ENCODE results near the gene RNF130. TPM values are rescaled to one million over a fixed set of nuclear protein-coding genes. Genes with fewer than 3 reads are reported as not detected.

The RNF130 gene
- total and polyA plus RNA-seq, 9 of the 15 experiments (the other 6 are each of a cell fraction or from before 2014, with no cell fraction given) = 5.8 to 39.4 (median 27.1) TPM

- TF ChIP-seq E2F6 (IDR thresholded peaks at IDR 0.05; ENCODE audit: borderline replicate concordance in 1 of 2, extremely low read depth in 1 of 2, insufficient read depth in 1 of 2, insufficient read length in 1 of 2, low read depth in 1 of 2, low read length in 1 of 2, poor library complexity in 1 of 2, severe bottlenecking in 1 of 2) = peak; percentile 100
- peak; percentile 93 for TF ChIP-seq POLR2G (IDR thresholded peaks at IDR 0.05; ENCODE audit: low read depth, low read length)
- TF ChIP-seq PATZ1 (CRISPR knock-in tag; IDR thresholded peaks at IDR 0.05; ENCODE audit: borderline replicate concordance) = no peak
- TF ChIP-seq GTF2E2 (tag; IDR thresholded peaks at IDR 0.05) = no peak
- no peak for TF ChIP-seq NR2C1 (IDR thresholded peaks at IDR 0.05)
- TF ChIP-seq NR2C1 (tag; IDR thresholded peaks at IDR 0.05) = no peak; the same call in 1 of the 2 replicates
- no peak for TF ChIP-seq ZNF699 (CRISPR knock-in tag; IDR thresholded peaks at IDR 0.05; ENCODE audit: insufficient replicate concordance)
- TF ChIP-seq EGR1 (conservative IDR thresholded peaks at IDR 0.05) = peak; percentile 45
- no peak for TF ChIP-seq TRIM25 (IDR thresholded peaks at IDR 0.05; ENCODE audit: borderline replicate concordance)
- peak; percentile 86 for TF ChIP-seq NFIC (IDR thresholded peaks at IDR 0.05)
- no peak for TF ChIP-seq ZNF778 (CRISPR knock-in tag; IDR thresholded peaks at IDR 0.05)
- TF ChIP-seq WHSC1 (IDR thresholded peaks at IDR 0.05; ENCODE audit: low read length) = no peak
- TF ChIP-seq GABPB1 (CRISPR knock-in tag; IDR thresholded peaks at IDR 0.05) = peak; percentile 83
- TF ChIP-seq CREB3L1 (IDR thresholded peaks at IDR 0.05; ENCODE audit: borderline replicate concordance, low read depth) = no peak
- peak; percentile 38 for TF ChIP-seq CCNT2 (IDR thresholded peaks at IDR 0.05; ENCODE audit: borderline replicate concordance, extremely low read depth, insufficient read length, low read depth, low read length)
- no peak for TF ChIP-seq JUNB (CRISPR knock-in tag; conservative IDR thresholded peaks at IDR 0.05)
- no peak for TF ChIP-seq NCOA1 (IDR thresholded peaks at IDR 0.05; ENCODE audit: low read depth)
- 0 out of 2 replicates have a peak, but pooled peaks have one; percentile 54 for TF ChIP-seq ZNF57 (CRISPR knock-in tag; IDR thresholded peaks at IDR 0.05)
- peak; percentile 99 for TF ChIP-seq CTBP1 (IDR thresholded peaks at IDR 0.05; ENCODE audit: borderline replicate concordance)
- TF ChIP-seq FOXJ2 (tag; IDR thresholded peaks at IDR 0.05) = peak; percentile 89
- TF ChIP-seq CAMTA2 (CRISPR knock-in tag; conservative IDR thresholded peaks at IDR 0.05) = 0 out of 2 replicates have a peak, but pooled peaks have one; percentile 28
Observed at GRCh38 chr5:180071531-180072255, at the start of gene RNF130 (continued).
